COLO829 (cell line): ENCODE data around the gene YWHAB.
A peak's percentile ranks its signal among the peaks of the same experiment; 100 is the strongest.
"Not testable (repeated sequence)": the region's sequence is repeated elsewhere in the genome, so short reads cannot be mapped to it uniquely, and the experiment has no call there.

Experiments used
- DNase-seq: peaks from one replicate; pipeline ENCODE4 v3.0.0; 2012; ENCODE audit warnings: low spot score

Gene YWHAB

GRCh38 chr20:44869471-44869870 is 16.0 kb upstream of the YWHAB start:
- no peak for DNase-seq

GRCh38 chr20:44882360-44882759 is 3.1 kb upstream of the YWHAB start:
- not testable (repeated sequence) for DNase-seq

GRCh38 chr20:44883214-44883902 is 2.1 kb upstream of the YWHAB start:
- peak; percentile 52 for DNase-seq

GRCh38 chr20:44884907-44885391 is 556 bp upstream of the YWHAB start:
- DNase-seq, result no peak

GRCh38 chr20:44886266-44886651 is 754 bp downstream of the YWHAB start:
- DNase-seq, result no peak

- DNase-seq, result no peak
These were observed 1.3 kb downstream of the YWHAB start for GRCh38 chr20:44886828-44887227.

GRCh38 chr20:44887466-44887865 is 2.0 kb downstream of the YWHAB start:
- no peak for DNase-seq

- no peak for DNase-seq
These were observed 3.0 kb downstream of the YWHAB start for GRCh38 chr20:44888226-44889103.

GRCh38 chr20:44891826-44892225 is 6.3 kb downstream of the YWHAB start:
- DNase-seq, result no peak

- no peak for DNase-seq
These were observed 9.5 kb downstream of the YWHAB start for GRCh38 chr20:44894959-44895358.

GRCh38 chr20:44896583-44896982 is 11.1 kb downstream of the YWHAB start:
- DNase-seq, result no peak

- no peak for DNase-seq
These were observed 11.6 kb downstream of the YWHAB start for GRCh38 chr20:44897133-44897532.

- DNase-seq, result no peak
These were observed 14.8 kb downstream of the YWHAB start for GRCh38 chr20:44900231-44900854.

GRCh38 chr20:44901974-44902373 is 16.5 kb downstream of the YWHAB start:
- peak; percentile 96 for DNase-seq

GRCh38 chr20:44904377-44904776 is 18.9 kb downstream of the YWHAB start:
- no peak for DNase-seq

- no peak for DNase-seq
These were observed 23.7 kb downstream of the YWHAB start for GRCh38 chr20:44908987-44909871.

- peak; percentile 48 for DNase-seq
These were observed 24.6 kb downstream of the YWHAB start, which contains the start of gene PABPC1L for GRCh38 chr20:44909872-44910689. Gene PABPC1L, plus strand, starts transcription at chr20:44910060. Its CDS starts 84 bp downstream, at chr20:44910144.

GRCh38 chr20:44910690-44911262 is 25.3 kb downstream of the YWHAB start:
- no peak for DNase-seq

GRCh38 chr20:44911264-44911921 is 25.9 kb downstream of the YWHAB start:
- DNase-seq, result peak; percentile 50

- no peak for DNase-seq
These were observed 26.7 kb downstream of the YWHAB start for GRCh38 chr20:44912189-44912588.
